Measurements from ENCODE around the gene ADGRV1.
"Not testable (repeated sequence)": the region's sequence is repeated elsewhere in the genome, so short reads cannot be mapped to it uniquely, and the experiment has no call there.

ADGRV1 gene

GRCh38 chr5:90902651-90903386, 344.2 kb downstream of the ADGRV1 start:
- no peak for DNase-seq (ENCODE audit: low read depth in 3 of 3)

- no peak for DNase-seq (ENCODE audit: low read depth in 3 of 3)
These were observed 350.5 kb downstream of the ADGRV1 start for GRCh38 chr5:90909101-90909503.

- DNase-seq (ENCODE audit: low read depth in 3 of 3), result no peak
These were observed 351.3 kb downstream of the ADGRV1 start for GRCh38 chr5:90909940-90910339.

GRCh38 chr5:90911169-90911568, 352.6 kb downstream of the ADGRV1 start:
- no peak for DNase-seq (ENCODE audit: low read depth in 3 of 3)

- no peak for DNase-seq (ENCODE audit: low read depth in 3 of 3)
These were observed 353.9 kb downstream of the ADGRV1 start for GRCh38 chr5:90912476-90912875.

- no peak for DNase-seq (ENCODE audit: low read depth in 3 of 3)
These were observed 356.8 kb downstream of the ADGRV1 start for GRCh38 chr5:90915393-90915792.

- no peak for DNase-seq (ENCODE audit: low read depth in 3 of 3)
These were observed 358.6 kb downstream of the ADGRV1 start for GRCh38 chr5:90916947-90917800.

GRCh38 chr5:90917928-90918668, 359.5 kb downstream of the ADGRV1 start:
- no peak for DNase-seq (ENCODE audit: low read depth in 3 of 3)

- no peak for DNase-seq (ENCODE audit: low read depth in 3 of 3)
These were observed 362.9 kb downstream of the ADGRV1 start for GRCh38 chr5:90921418-90921973.

GRCh38 chr5:90924222-90924621, 365.6 kb downstream of the ADGRV1 start:
- not testable (repeated sequence) for DNase-seq (ENCODE audit: low read depth in 3 of 3)

- DNase-seq (ENCODE audit: low read depth in 3 of 3), result not testable (repeated sequence)
These were observed 370.6 kb downstream of the ADGRV1 start for GRCh38 chr5:90929013-90929839.

- DNase-seq (ENCODE audit: low read depth in 3 of 3), result no peak
These were observed 371.5 kb downstream of the ADGRV1 start for GRCh38 chr5:90930062-90930461.

- DNase-seq (ENCODE audit: low read depth in 3 of 3), result no peak
These were observed 372.3 kb downstream of the ADGRV1 start for GRCh38 chr5:90930756-90931431.

GRCh38 chr5:90932052-90932699, 373.6 kb downstream of the ADGRV1 start:
- DNase-seq (ENCODE audit: low read depth in 3 of 3), result no peak

- no peak for DNase-seq (ENCODE audit: low read depth in 3 of 3)
These were observed 374.7 kb downstream of the ADGRV1 start for GRCh38 chr5:90933298-90933697.

GRCh38 chr5:90934091-90934719, 375.6 kb downstream of the ADGRV1 start:
- DNase-seq (ENCODE audit: low read depth in 3 of 3), result no peak

GRCh38 chr5:90934738-90935137, 376.1 kb downstream of the ADGRV1 start:
- no peak for DNase-seq (ENCODE audit: low read depth in 3 of 3)

GRCh38 chr5:90939211-90939610, 380.6 kb downstream of the ADGRV1 start:
- DNase-seq (ENCODE audit: low read depth in 3 of 3), result no peak

GRCh38 chr5:90940227-90940995, 381.8 kb downstream of the ADGRV1 start:
- no peak for DNase-seq (ENCODE audit: low read depth in 3 of 3)
